ENCODE data around the gene DGKG. TPM values are rescaled to one million over a fixed set of nuclear protein-coding genes. Genes with fewer than 3 reads are reported as not detected.

The DGKG gene
- total and polyA plus RNA-seq, 9 of the 15 experiments (the other 6 are each of a cell fraction or from before 2014, with no cell fraction given): 0.01 to 0.36 (median 0.15) TPM

GRCh38 chr3:186166036-186166435 is 196.0 kb downstream of the DGKG start (continued):
- no peak for TF ChIP-seq PATZ1 (CRISPR knock-in tag; IDR thresholded peaks at IDR 0.05; ENCODE audit: borderline replicate concordance)
- TF ChIP-seq STAT5B (CRISPR knock-in tag; IDR thresholded peaks at IDR 0.05): no peak
- TF ChIP-seq FOXA3 (CRISPR knock-in tag; conservative IDR thresholded peaks at IDR 0.05 in 1 of 2, IDR thresholded peaks at IDR 0.05 in 1 of 2): peak; percentile 77 to 86; a peak in 2 of 4 replicates
- no peak for TF ChIP-seq ZNF134 (CRISPR knock-in tag; conservative IDR thresholded peaks at IDR 0.05)
- TF ChIP-seq TFAM (CRISPR knock-in tag; conservative IDR thresholded peaks at IDR 0.05): no peak
- TF ChIP-seq GMEB1 (CRISPR knock-in tag; IDR thresholded peaks at IDR 0.05): no peak
- no peak for TF ChIP-seq ADNP (tag; IDR thresholded peaks at IDR 0.05)
- no peak for TF ChIP-seq DNMT1 (IDR thresholded peaks at IDR 0.05)
- TF ChIP-seq MXD1 (CRISPR knock-in tag; IDR thresholded peaks at IDR 0.05; ENCODE audit: borderline replicate concordance, poor library complexity, severe bottlenecking): no peak
- no peak for TF ChIP-seq ZNF318 (IDR thresholded peaks at IDR 0.05; ENCODE audit: borderline replicate concordance in 1 of 2, low read depth in 1 of 2)
- no peak for TF ChIP-seq ARNT (IDR thresholded peaks at IDR 0.05)
- no peak for TF ChIP-seq NR2C2 (CRISPR knock-in tag; IDR thresholded peaks at IDR 0.05)
- no peak; the same call in 1 of the 2 replicates for TF ChIP-seq NR2C2 (tag; IDR thresholded peaks at IDR 0.05)
- no peak for TF ChIP-seq NRF1 (conservative IDR thresholded peaks at IDR 0.05 in 1 of 2, IDR thresholded peaks at IDR 0.05 in 1 of 2)
